ENCODE results near the gene IL7R. TPM values are rescaled to one million over a fixed set of nuclear protein-coding genes. Genes with fewer than 3 reads are reported as not detected.
"Not testable (repeated sequence)": the region's sequence is repeated elsewhere in the genome, so short reads cannot be mapped to it uniquely, and the experiment has no call there.

The IL7R gene
- total RNA-seq, 1 donor from 2014 or later = 34.0 TPM

DNA sequence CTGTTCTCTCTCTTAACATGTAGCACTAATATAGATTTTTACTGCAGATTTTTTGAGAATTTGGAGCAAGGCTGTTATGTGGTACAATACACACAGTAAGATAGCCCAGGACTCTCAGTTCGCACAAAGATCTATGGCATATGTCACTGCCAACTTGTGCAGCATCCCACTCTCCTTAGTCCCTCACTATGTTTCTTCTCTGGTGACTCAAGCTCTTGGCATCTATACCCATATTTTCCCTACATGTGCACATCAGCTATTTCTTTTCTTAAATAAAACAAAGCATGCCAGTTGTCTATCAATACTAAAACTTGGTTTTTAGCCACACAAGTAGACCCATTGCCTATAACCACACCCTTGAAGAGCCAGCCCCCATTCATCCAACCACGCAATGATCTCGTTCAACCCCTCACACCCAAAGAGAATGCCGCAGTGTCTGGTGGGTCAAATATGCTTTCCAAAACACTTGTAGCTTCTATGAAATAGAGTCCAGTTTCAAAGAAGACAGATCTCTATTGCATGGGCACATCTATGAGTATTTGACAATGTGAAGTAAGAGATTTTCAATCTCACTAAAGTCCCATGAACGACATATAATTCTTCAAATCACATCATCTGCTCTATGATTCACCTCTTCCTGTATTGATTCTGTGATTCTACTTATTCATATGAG, 18.2 kb upstream of the IL7R start:
- no peak for DNase-seq (ENCODE audit: low spot score)

DNA sequence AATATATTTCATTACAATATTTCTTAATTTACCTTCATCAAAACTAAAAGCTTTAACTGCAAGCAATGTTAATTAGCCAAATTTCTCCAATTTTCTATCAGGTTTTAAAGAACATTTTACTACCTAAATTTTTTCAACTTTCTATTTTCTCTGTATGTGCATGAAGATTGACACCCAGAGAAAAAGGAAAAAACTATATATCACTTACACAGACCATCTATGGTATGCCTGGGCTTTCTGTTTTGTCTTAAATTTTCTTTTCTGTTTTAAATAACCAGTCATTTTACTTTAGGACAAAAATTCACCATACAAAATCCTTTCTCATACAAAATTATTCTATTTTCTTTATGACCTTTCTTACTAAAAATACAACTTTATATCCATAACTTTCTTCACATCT, 13.8 kb upstream of the IL7R start:
- no peak for DNase-seq (ENCODE audit: low spot score)

DNA sequence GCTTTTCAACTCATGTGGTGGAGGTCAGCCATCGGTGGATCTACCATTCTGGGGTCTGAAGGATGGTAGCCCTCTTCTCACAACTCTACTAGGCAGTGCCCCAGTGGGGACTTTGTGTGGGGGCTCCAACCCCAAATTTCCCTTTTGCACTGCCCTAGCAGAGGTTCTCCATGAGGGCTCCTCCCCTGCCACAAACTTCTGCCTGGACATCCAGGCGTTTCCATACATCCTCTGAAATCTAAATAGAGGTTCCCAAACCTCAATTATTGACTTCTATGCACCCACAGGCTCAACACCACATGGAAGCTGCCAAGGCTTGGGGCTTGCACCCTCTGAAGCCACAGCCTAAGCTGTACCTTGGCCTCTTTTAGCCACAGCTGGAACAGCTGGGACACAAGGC, 11.2 kb upstream of the IL7R start:
- not testable (repeated sequence) for DNase-seq (ENCODE audit: low spot score)

GRCh38 chr5:35847491-35847890, 9.2 kb upstream of the IL7R start:
- no peak for DNase-seq (ENCODE audit: low spot score)

- DNase-seq (ENCODE audit: low spot score) = no peak
Measured at GRCh38 chr5:35847961-35848360, 8.7 kb upstream of the IL7R start.

DNA sequence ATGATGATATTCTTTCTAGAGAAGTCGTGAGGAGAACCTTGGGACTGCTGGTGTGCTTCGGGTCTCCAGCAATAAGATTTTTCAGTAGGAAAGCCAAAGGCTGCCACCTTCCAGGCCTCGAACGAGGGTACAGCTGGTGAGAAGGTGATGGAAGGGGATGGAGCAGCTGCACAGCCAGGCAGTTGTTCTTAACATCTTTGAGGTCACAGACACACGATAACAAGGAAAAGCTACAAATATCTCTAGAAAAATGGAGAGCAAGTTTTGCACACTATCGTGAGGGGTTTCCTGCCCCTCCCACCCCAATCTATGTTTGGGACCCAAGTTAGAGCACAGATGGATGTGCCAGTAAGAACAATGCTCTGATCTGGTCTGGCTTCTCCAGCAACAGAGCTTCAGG, 6.8 kb upstream of the IL7R start:
- DNase-seq (ENCODE audit: low spot score) = no peak

GRCh38 chr5:35850967-35851680, 5.6 kb upstream of the IL7R start:
- no peak for DNase-seq (ENCODE audit: low spot score)

GRCh38 chr5:35852084-35852734, 4.5 kb upstream of the IL7R start:
- DNase-seq (ENCODE audit: low spot score) = no peak

DNA sequence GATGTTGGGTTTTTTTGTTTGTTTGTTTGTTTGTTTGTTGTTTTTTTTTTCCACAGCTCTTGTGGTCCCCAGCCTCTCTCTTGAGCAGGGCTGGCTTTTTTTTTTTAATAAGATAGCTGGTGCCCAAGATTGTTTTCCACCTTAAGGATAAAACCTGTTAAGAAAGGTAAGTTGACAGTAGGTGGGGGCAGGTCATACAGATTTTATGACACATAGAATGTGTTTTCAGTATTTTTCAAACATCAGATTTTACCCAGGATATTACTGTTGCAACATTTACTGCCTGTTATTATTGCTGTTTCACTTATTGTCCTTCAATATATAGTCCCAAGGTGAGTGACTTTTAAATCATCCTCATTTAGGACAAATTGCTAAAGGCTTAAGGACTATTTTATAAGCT, 3.9 kb upstream of the IL7R start:
- no peak for DNase-seq (ENCODE audit: low spot score)

- DNase-seq (ENCODE audit: low spot score) = no peak
Measured at GRCh38 chr5:35853631-35854030, 3.1 kb upstream of the IL7R start.

DNA sequence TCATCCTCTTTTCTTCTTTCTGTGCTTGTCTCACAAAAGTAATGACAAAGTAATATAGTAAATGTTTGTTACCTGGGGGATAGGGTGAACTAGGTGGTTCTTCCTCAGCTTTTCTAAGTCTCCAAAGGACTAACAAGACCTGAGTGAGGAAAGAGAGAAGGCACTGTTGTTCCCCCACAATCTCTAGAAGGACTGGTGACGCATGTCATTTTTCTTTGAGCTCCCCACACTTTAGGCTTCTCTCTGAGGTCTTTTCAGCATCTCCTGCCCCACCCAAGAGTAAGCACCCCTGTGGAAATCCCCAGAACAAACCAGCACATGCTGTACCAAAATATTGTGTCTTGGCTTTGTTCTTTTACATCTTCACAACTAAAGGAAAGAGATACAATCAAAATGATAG, 2.4 kb upstream of the IL7R start:
- no peak for DNase-seq (ENCODE audit: low spot score)

- DNase-seq (ENCODE audit: low spot score) = no peak
Measured at GRCh38 chr5:35855187-35855586, 1.5 kb upstream of the IL7R start.

GRCh38 chr5:35856186-35856764, 416 bp upstream of the IL7R start:
- not testable (repeated sequence) for DNase-seq (ENCODE audit: low spot score)

- DNase-seq (ENCODE audit: low spot score) = no peak
Measured at GRCh38 chr5:35857606-35858205, 1.0 kb downstream of the IL7R start.

GRCh38 chr5:35859101-35859661, 2.5 kb downstream of the IL7R start:
- no peak for DNase-seq (ENCODE audit: low spot score)

- DNase-seq (ENCODE audit: low spot score) = no peak
Measured at GRCh38 chr5:35860686-35861085, 4.0 kb downstream of the IL7R start.

DNA sequence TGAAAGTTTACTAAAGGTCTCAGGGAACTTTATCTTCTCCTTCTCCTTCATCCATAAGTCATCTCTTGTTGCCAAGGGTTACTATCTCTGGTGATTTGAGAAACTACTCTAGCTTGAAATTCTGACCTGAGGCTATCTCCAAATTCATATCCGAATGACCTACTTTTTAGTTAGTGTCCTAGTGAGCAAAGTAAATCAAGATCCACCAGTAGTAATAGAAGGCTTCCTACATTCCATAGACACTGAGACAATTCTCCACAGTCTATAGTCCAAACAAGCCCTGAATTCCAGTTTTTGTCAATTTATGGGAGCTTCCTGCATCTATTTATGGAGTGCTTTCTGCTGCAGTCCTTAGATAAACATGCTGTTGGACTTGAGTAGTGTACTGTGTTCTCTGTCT, 5.0 kb downstream of the IL7R start:
- DNase-seq (ENCODE audit: low spot score) = no peak

DNA sequence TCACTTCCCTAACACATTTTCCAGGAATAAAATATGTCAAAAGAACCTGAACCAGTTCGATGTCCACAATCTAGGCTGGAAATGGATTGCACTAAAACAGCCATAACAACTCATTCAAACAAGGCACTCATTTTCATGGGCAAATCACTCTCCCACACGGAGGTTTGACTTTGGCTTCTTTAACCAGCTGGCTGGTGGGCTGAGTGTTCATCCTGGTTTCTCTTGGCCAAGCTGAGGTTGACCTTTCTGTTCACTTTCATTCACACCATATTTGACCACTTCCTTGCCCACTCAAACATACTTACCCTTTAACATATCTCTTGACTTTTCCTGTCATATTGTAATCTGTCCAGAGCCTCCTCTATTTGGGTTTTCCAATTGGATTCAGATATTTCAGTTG, 5.4 kb downstream of the IL7R start:
- DNase-seq (ENCODE audit: low spot score) = no peak

- no peak for DNase-seq (ENCODE audit: low spot score)
Measured at GRCh38 chr5:35863159-35863558, 6.5 kb downstream of the IL7R start.

DNA sequence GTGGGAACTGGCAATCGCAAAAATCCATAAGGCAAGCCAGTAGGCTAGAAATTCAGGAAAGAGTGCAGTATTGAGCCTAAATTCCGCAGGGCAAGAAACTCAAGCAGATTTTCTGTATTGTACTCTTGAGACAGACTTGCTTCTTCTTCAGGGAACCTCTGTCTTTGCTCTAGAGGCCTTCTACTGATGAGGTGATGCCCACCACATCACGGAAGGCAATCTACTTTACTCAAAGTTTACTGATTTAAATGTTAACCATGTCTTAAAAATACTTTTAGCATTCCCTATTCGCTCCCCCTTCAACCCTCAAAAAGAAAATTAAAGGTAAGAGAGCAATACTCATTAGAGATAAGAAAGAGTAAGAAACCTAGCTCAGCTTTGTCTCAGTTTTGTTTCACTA, 11.3 kb downstream of the IL7R start:
- no peak for DNase-seq (ENCODE audit: low spot score)

DNA sequence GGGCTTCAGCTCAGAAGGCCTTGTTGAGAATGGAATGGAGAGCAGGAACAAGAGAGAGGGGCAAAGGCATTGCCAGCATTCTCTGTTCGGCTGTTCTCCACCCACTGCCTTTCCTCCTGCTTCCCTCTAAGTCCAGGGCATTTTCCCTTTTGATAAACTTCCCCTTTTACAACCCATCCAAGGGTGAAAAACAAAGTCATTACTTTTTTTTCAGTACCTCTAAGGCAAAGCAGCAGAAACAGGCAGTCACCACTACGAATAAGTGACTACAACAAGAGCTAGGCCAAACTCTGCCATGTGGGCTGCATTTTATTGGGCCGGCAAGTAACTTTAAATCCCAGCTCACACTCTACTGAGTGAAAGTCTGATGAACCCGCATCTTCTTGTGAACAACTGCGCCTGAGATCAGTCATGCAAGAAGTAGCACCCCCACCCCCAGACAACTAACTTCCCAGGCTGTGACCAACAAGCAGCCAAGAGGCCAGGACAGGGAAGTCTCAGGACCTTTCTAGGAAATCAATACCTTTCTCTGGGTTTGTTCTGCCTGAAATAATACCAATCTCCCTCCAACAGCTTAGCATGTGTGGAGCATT, 13.1 kb downstream of the IL7R start:
- no peak for DNase-seq (ENCODE audit: low spot score)

GRCh38 chr5:35870605-35871004, 13.9 kb downstream of the IL7R start:
- DNase-seq (ENCODE audit: low spot score) = no peak

Data from mucosa of gallbladder (tissue), 1 donor.